HG03060 (cell line): Measurements from ENCODE around the gene RUNX1.
"Not testable (repeated sequence)": the region's sequence is repeated elsewhere in the genome, so short reads cannot be mapped to it uniquely, and the experiment has no call there.

Experiments used
- ATAC-seq: cut with Tn5 transposase; IDR thresholded peaks from one replicate; pipeline ENCODE4 v1.9.1; 2021; ENCODE audit warnings: low read depth, moderate number of reproducible peaks; ENCODE audit not compliant: unreplicated experiment

The RUNX1 gene

DNA sequence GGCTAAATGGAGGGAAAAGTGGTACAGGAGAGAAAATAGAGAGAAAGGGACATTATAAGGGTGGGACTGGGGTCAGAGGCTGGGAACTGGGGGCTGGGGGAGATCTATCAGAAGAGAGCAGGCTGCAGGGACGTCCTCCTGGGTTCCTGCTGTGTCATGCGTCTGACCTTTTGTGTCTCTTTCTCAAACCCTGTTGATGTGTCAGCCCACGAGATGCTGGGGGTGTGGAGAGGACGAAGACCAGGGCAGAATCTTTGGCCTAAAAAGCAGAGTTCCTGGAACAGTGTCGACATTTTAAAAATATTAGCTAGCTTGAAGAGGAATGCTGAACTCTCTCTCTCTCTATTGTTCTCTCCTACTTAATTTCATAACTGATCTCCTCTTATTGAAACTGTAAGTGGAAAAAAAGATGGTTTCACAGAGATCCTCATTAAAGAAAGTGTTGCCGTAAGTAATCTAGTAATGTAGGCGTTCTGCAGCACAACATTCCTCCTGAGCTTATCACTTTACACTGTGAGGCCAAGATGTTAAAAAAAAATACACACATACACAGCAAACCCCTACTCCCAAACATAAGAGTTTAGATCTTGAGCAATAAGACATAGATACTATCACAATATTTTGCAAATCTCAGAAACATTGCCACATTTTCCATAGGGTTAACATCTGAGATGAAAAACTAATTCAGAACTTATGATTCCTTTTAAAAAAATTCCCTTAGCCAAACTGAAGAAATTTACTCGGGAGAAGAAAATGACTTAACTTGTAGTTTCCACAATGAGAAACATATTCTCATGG lies 52.6 kb downstream of the RUNX1 start:
- no peak for ATAC-seq

DNA sequence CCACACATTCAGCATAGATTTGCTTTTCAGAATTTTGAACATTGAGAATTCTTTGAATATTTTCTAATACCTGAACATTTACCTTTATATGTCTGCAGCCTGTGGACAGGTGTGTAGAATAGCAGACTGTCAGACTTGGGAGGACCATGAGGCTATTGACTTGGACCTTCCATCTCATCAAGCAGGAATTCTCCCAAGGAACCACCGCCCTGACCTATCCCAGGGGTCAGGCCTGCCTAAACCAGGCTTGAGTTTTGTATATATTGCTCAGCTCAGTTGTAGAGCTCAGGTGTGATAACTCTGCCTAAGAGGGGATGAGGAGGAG lies 53.2 kb downstream of the RUNX1 start:
- ATAC-seq: no peak

DNA sequence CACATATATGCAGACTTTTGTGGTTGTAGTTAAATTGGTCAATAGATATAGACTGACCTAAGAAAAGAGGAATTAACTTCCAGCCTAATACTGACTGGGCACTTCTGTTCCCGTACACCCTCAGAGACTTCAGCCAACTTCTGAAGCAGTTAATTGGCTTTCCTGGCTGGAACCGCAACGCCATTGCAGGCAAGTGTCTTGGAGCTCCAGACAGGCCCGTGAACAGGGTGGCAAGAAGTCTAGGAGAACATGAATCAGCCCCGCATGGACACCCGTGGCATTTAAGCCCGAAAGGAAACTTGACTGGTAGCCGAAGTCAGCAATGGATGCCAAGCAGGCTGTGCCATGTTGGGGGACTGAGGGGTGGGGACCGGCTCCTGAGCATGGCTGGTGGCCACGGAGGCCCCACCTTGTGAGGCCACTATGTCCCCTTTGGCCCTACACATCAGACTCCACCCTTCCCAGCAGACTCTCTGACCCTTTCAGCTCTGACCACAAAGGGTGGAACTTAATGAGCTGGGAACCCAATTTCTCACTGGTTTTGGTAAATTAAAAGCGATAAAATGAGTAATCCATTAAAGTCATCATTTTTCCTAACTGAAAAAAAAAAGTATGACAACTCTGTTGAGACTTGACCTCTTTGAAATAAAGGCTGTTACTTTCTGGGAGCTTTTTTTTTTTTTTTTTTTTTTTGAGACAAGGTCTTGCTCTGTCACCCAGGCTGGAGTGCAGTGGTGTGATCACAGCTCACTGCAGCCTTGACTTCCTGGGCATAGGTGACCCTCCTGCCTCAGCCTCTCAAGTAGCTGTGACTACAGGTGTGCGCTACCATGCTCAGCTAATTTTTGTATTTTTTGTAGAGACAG lies 54.1 kb downstream of the RUNX1 start:
- ATAC-seq: no peak

DNA sequence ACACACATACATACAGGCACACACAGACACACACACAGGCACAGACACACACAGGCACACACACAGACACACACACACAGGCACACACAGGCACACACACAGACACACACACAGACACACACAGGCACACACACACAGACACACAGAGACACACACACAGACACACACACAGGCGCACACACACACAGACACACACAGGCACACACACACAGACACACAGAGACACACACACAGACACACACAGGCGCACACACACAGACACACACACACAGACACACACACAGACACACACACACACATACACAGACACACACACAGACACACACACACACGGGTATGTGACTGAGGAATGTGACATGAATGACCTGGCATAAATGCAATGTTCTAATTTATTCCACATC lies 55.6 kb downstream of the RUNX1 start:
- ATAC-seq: not testable (repeated sequence)

- no peak for ATAC-seq
Measured at GRCh38 chr21:34992736-34993398, 56.2 kb downstream of the RUNX1 start.

DNA sequence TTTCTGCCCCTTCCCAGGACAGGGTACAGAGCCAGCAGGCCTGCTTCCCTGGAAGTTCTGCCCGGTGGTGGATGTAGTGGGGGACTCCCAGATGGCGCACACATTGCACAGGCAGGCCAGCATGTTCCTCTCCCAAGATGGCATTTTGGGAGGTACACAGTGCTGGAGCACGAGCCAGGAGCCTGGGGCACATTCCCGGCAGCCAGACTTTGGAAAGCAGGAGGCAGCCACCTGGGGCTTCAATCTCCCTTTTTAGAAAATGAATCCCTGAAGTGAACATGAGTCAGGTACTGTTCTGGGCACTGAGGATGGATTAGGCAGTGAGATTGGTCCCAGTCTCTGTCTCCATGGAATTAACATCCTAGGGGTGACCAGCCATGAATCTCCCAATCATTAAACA lies 56.9 kb downstream of the RUNX1 start:
- no peak for ATAC-seq

DNA sequence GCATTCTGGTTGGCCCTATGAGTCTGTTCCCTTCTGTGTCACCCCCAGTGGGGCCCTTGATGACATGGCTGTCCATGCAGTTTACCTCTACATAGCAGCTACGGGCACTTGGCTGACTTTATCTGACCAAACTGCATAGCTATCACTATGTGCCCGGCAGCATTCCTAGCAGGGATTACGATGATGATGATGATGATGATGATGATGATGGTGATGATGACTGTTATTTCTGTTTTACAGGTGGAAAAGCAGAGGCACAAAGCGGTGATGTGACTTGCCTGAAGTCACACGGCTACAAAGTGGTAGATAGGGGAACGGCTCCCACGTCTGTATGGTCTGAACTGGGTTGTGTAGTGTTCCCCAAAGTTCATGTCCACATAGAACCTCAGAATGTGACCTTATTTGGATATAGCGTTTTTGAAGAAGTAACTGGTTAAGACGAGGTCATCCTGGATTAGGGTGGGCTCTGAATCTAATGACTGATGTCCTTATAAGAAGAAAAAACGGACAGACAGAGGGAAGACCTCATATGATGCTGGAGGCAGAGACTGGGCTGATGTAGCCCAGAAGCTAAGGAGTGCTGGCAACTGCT lies 57.6 kb downstream of the RUNX1 start:
- ATAC-seq: no peak

DNA sequence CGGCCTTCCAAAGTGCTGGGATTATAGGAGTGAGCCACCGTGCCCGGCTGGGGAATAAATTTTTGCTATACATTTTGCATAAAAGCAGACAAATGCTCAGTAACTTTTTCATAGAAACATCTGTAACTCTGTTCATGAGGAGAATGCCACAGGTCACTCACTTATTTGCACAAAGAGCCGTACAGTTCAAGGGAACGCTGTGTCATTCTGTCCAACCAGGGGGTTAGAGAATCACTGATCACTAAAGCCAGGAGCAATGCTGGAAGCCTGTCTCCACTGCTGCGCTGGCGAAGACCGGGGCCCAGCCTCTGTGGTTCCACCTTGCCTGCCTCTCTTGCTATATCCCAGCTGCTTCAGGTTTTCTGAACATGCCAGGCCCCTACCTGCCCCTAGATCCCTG lies 58.3 kb downstream of the RUNX1 start:
- no peak for ATAC-seq

DNA sequence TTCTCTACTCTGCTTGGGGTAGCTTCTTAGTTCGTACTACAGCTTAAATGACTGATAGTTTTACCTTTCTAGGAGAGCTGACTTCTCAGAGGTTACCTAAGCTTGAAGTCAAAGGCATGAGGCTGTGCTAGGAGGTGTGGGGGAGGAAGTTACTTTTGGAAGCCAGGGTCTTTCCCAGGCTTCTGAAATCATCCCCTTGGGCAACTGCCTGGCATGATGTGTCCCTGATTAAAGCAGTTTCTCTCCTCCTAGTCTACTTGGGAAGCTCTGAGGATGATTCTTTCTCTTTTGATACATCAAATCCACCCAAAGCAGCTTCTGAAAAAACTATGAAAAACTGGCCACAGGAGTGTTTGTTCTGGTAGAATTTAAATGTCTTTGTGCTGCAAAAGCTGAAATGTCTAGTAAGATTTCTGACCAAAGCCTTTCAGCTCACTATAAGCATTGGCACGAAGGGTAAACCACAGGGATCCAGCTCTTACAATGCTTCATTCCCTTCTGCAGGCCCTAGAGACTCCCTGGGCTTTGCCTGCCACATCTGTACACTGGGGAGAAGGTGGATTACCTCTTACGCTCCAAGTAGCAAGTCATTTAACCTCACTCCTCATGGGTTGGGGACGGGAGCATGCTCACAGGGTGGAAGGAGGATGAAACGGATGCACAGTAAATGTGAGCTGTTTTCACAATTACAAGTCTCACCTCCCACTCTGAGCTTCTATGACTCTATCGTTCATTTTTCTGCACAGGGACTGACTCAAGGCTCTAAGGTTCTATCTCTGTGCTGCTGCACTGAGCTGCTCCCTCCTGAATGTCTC lies 59.6 kb downstream of the RUNX1 start:
- ATAC-seq: no peak

GRCh38 chr21:34988625-34989024 lies 60.5 kb downstream of the RUNX1 start:
- no peak for ATAC-seq

GRCh38 chr21:34988139-34988538 lies 61.0 kb downstream of the RUNX1 start:
- ATAC-seq: no peak

- no peak for ATAC-seq
Measured at GRCh38 chr21:34987501-34988072, 61.5 kb downstream of the RUNX1 start.

DNA sequence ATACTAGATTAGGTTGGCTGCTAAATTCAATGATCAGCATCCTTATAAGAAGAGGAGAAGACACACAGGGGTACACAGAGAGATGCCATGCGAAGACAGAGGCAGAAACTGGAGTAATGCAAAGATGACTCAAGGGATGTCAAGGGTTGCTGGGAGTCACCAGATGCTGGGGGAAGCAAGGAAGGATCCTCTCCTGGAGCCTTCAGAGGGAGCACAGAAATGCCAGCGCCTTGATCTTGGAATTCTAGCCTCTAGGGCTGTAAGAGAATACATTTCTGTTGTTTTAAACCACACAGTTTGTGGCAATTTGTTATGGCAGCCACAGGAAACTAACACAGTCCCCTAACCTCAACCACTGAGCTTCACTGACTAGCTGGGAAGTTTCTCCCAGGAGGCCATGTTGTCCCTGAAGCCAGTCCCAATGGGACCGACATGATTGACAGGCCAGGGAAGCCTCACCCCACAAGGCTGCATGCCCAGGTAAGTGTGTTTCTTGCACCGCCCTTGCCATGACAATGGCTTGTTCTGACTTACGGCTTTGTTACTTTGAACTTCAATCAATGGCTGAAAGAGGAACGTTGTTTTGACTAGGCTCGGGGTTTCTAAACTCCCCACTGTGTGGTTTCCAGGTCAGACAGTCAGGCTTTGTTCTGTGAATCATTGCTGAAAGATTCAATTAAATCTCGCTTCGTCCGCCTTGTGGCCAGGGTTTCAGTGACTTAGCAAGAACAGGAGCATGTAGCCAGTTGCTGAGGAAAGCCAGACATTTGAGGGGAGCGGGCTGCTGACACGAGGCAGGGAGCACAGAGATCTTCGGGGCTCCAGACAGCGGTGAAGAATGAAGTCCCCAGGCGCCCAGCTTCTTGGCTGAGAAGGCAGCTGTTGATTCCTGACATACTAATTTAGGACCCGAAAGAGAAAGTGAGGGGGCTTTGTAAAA lies 62.3 kb downstream of the RUNX1 start:
- peak; percentile 64 for ATAC-seq

GRCh38 chr21:34984356-34985058 lies 64.6 kb downstream of the RUNX1 start:
- no peak for ATAC-seq

- no peak for ATAC-seq
Measured at GRCh38 chr21:34983680-34984086, 65.4 kb downstream of the RUNX1 start.

DNA sequence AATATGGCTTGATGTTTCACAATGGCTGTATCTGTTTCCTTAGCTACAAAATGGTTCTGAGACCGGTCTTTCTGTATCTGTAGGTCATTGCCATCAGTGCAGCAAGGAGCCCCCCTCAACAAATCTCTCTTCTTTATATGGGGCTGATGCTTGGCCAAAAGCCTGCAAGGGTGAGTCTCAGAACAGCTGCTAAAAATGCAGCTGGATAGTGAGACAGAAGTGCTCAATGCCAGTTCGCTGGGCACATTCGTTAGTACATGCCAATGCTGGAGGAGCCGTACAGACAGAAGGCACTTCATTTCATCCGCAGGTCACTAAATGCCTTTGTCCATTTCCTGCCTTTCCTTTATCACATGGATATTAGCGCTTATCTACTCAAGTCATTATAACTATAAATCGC lies 67.3 kb downstream of the RUNX1 start:
- ATAC-seq: no peak

DNA sequence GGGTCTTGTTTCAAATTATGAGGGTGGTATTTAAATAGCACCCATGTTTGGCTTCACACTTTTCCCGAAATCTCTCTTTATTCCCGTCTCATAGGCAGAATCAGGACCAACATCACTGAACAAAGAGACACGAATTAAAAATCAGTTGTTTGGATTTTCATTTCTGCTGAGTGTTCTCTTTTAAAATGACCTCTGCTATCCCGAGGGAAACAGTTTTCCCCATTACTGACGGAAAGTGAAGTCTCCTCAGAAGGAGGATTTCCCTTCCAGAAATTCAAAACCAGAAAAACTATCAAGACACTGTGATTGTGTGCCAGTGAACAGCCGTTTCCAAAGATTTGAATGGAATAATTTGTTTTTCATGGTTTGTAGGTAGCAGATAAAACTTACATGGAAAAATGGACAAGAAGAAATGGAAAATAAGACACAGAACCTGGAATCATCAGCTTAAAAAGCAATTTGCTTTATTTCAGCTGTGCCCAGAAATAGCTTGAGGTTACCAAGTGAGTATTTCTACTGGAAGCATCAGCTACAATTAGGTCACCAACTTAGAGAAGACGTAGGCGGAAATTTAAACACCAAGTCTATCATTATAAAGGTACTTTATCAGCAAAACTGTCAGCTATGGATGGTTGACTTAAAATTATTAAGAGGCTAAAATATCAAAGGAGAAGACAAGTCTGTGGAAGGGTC lies 68.5 kb downstream of the RUNX1 start:
- ATAC-seq: no peak

DNA sequence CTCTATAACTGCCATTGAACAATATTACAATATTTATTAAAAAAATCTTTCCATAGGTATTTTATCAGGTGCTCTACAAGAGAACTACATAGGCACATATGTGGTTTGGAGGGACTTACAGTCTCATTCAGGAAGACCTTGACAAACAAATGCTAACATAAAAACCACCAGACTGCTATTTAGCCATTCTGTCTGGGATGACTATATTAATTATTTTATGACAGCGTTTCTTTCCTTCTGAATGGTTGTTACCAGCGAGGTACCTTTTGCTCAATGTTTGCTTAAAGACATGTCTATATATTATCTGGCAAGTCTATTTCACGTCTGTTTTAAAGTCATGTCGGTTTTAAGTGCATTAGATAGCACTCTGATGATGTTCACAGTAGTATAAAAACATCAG lies 69.7 kb downstream of the RUNX1 start:
- no peak for ATAC-seq
